Fibroblast of the aortic adventitia (primary cell): ENCODE results near the gene TGM2. TPM values are rescaled to one million over a fixed set of nuclear protein-coding genes. Genes with fewer than 3 reads are reported as not detected.
A peak's percentile ranks its signal among the peaks of the same experiment; 100 is the strongest.

Source experiments
- DNase-seq: peaks from one replicate; pipeline ENCODE4 v3.0.0-alpha.2; 2010; ENCODE audit warnings: low read depth
- H3K4me3 ChIP-seq: 2 replicates; pipeline ENCODE4 v1.5.1; 2011; ENCODE audit warnings: low read depth, mild to moderate bottlenecking, control low read depth, low read length, moderate library complexity
- CTCF ChIP-seq: IDR thresholded peaks from 2 replicates; pipeline ENCODE4 v1.5.1; 2011; ENCODE audit warnings: mild to moderate bottlenecking, low read length, control low read depth, inconsistent platforms; ENCODE audit not compliant: insufficient read depth
- total RNA-seq: library from RNA; depleted of rRNA; stranded (reverse); fragments of >200 nt; gene quantifications from 2 replicates; pipeline ENCODE4 v1.2.3, GENCODE V29; 2012; ENCODE audit warnings: low replicate concordance

The TGM2 gene
- total RNA-seq, 1 donor, result 117 TPM

- TF ChIP-seq CTCF, result peak; percentile 57
- peak; percentile 51 for DNase-seq
- no peak overlapping the region for H3K4me3 ChIP-seq
Measured at GRCh38 chr20:38172408-38172807, 7.3 kb upstream of the TGM2 start.

GRCh38 chr20:38171675-38172043, 6.6 kb upstream of the TGM2 start:
- DNase-seq, result no peak
- no peak overlapping the region for H3K4me3 ChIP-seq
- no peak for TF ChIP-seq CTCF

GRCh38 chr20:38170826-38171674, 6.0 kb upstream of the TGM2 start:
- no peak overlapping the region for H3K4me3 ChIP-seq
- peak; percentile 71 for DNase-seq
- no peak for TF ChIP-seq CTCF

GRCh38 chr20:38170219-38170825, 5.3 kb upstream of the TGM2 start:
- no peak for TF ChIP-seq CTCF
- DNase-seq, result no peak
- no peak overlapping the region for H3K4me3 ChIP-seq

GRCh38 chr20:38169636-38170193, 4.6 kb upstream of the TGM2 start:
- H3K4me3 ChIP-seq, result no peak overlapping the region
- no peak for DNase-seq
- no peak for TF ChIP-seq CTCF

GRCh38 chr20:38168791-38169589, 3.9 kb upstream of the TGM2 start:
- no peak overlapping the region for H3K4me3 ChIP-seq
- no peak for TF ChIP-seq CTCF
- no peak for DNase-seq
